A549 (cell line): ENCODE measurements around the gene KBTBD13.

Source experiments
- CBX8 ChIP-seq: fragments of 200-600 bp; sonication (generic); IDR thresholded peaks from 2 replicates; pipeline ENCODE4 v1.6.1; 2016
- EP300 ChIP-seq, 2 experiments: fragments of >200 bp; sonication (Bioruptor Twin); formaldehyde crosslinking; IDR thresholded peaks; 2 replicates in 1 of 2; 3 replicates in 1 of 2; pipeline ENCODE4 v1.6.1; 2016 to 2017
- FOSL2 ChIP-seq, 2 experiments: fragments of 450-650 bp in 1 of 2; fragments of >200 bp in 1 of 2; sonication (Bioruptor Twin) in 1 of 2; formaldehyde crosslinking; IDR thresholded peaks; 2 replicates each; pipeline versions ENCODE4 v1.5.0 to v1.6.1; 2016 to 2020; ENCODE audit warnings: mild to moderate bottlenecking in 1 of 2, moderate library complexity in 1 of 2
- HOXB5 ChIP-seq: fragments of 250-450 bp; sonication (Bioruptor Pico); IDR thresholded peaks from 2 replicates; pipeline ENCODE4 v1.5.0; 2020; ENCODE audit warnings: mild to moderate bottlenecking, moderate library complexity
- MAFK ChIP-seq: fragments of 450-650 bp; IDR thresholded peaks from 2 replicates; pipeline ENCODE4 v1.6.1; 2014; ENCODE audit not compliant: partially characterized antibody
- NPAS2 ChIP-seq: fragments of 250-450 bp; sonication (Bioruptor Pico); IDR thresholded peaks from 2 replicates; pipeline ENCODE4 v1.8.0; 2022; ENCODE audit warnings: mild to moderate bottlenecking, moderate library complexity, borderline replicate concordance
- POLR2A ChIP-seq: IDR thresholded peaks from 2 replicates; pipeline ENCODE4 v1.6.1; 2012; ENCODE audit warnings: mild to moderate bottlenecking, low read length
- RARB ChIP-seq: fragments of 250-450 bp; sonication (Bioruptor Pico); IDR thresholded peaks from 2 replicates; pipeline ENCODE4 v1.8.0; 2021; ENCODE audit warnings: mild to moderate bottlenecking, moderate library complexity
- RNF2 ChIP-seq: fragments of 200-600 bp; sonication (generic); IDR thresholded peaks from 2 replicates; pipeline ENCODE4 v1.6.1; 2016; ENCODE audit warnings: low read depth, mild to moderate bottlenecking, antibody characterized with exemption, moderate library complexity, borderline replicate concordance
- SMC3 ChIP-seq: fragments of >200 bp; sonication (Bioruptor Twin); formaldehyde crosslinking; IDR thresholded peaks from 3 replicates; pipeline ENCODE4 v1.6.1; 2018; ENCODE audit warnings: inconsistent platforms
- ZC3H11A ChIP-seq: fragments of 450-650 bp; IDR thresholded peaks from 2 replicates; pipeline ENCODE4 v1.6.1; 2014; ENCODE audit warnings: antibody characterized with exemption, mild to moderate bottlenecking
- TF ChIP-seq, protein P1 (sequence below): fragments of 250-450 bp; sonication (Bioruptor Pico); IDR thresholded peaks from 2 replicates; pipeline ENCODE4 v1.5.0; 2021; ENCODE audit warnings: mild to moderate bottlenecking, moderate library complexity, borderline replicate concordance
- TF ChIP-seq, protein P2 (sequence below): fragments of >200 bp; sonication (Bioruptor Twin); formaldehyde crosslinking; IDR thresholded peaks from 3 replicates; pipeline ENCODE4 v1.6.1; 2016
- TF ChIP-seq, protein P3 (sequence below): fragments of >200 bp; sonication (Bioruptor Twin); formaldehyde crosslinking; IDR thresholded peaks from 3 replicates; pipeline ENCODE4 v1.5.1; 2016

DNA sequence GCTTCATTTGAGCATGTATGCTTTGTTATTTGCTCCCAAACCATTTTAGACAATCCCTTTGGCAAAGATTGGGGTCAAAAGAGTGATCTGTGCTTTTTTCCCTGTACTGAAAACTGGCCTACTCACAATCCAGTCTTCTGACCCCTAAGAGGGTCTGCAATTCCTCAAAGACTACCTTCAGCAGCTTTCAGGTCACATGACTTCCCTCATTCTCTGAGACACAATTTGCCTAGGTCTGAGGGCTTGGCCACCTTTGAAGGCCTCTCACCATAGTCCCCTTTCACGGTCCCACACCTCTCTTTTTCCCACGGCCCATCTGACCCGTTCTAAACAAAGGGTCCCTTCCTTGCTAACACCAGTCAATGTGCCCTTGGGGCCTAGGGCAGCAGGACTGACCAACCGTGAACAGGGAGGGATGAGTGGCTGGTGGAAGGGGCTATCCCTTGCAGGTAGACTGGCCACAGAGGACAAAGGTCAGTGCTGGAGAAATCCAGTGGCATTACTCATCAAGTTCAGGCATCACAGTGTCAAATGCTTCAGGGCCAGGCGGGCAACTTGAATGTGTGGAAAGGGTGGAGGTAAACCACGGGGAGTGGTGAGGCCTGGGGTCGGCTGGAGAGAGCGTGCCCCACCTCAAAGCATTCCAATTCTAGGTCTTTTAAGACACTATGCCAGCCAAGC is 19.5 kb upstream of the KBTBD13 start:
- TF ChIP-seq CBX8: no peak
- no peak for TF ChIP-seq POLR2A
- TF ChIP-seq, protein P1, sequence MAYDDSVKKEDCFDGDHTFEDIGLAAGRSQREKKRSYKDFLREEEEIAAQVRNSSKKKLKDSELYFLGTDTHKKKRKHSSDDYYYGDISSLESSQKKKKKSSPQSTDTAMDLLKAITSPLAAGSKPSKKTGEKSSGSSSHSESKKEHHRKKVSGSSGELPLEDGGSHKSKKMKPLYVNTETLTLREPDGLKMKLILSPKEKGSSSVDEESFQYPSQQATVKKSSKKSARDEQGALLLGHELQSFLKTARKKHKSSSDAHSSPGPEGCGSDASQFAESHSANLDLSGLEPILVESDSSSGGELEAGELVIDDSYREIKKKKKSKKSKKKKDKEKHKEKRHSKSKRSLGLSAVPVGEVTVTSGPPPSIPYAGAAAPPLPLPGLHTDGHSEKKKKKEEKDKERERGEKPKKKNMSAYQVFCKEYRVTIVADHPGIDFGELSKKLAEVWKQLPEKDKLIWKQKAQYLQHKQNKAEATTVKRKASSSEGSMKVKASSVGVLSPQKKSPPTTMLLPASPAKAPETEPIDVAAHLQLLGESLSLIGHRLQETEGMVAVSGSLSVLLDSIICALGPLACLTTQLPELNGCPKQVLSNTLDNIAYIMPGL: no peak
- no peak for TF ChIP-seq RNF2
- TF ChIP-seq, protein P2, sequence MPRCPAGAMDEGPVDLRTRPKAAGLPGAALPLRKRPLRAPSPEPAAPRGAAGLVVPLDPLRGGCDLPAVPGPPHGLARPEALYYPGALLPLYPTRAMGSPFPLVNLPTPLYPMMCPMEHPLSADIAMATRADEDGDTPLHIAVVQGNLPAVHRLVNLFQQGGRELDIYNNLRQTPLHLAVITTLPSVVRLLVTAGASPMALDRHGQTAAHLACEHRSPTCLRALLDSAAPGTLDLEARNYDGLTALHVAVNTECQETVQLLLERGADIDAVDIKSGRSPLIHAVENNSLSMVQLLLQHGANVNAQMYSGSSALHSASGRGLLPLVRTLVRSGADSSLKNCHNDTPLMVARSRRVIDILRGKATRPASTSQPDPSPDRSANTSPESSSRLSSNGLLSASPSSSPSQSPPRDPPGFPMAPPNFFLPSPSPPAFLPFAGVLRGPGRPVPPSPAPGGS: no peak
- no peak for TF ChIP-seq FOSL2 (IDR thresholded peaks at IDR 0.05)
- TF ChIP-seq FOSL2 (CRISPR knock-in tag; IDR thresholded peaks at IDR 0.05): peak; percentile 57
- TF ChIP-seq, protein P3, sequence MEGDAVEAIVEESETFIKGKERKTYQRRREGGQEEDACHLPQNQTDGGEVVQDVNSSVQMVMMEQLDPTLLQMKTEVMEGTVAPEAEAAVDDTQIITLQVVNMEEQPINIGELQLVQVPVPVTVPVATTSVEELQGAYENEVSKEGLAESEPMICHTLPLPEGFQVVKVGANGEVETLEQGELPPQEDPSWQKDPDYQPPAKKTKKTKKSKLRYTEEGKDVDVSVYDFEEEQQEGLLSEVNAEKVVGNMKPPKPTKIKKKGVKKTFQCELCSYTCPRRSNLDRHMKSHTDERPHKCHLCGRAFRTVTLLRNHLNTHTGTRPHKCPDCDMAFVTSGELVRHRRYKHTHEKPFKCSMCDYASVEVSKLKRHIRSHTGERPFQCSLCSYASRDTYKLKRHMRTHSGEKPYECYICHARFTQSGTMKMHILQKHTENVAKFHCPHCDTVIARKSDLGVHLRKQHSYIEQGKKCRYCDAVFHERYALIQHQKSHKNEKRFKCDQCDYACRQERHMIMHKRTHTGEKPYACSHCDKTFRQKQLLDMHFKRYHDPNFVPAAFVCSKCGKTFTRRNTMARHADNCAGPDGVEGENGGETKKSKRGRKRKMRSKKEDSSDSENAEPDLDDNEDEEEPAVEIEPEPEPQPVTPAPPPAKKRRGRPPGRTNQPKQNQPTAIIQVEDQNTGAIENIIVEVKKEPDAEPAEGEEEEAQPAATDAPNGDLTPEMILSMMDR: no peak
- TF ChIP-seq MAFK: no peak
- TF ChIP-seq RARB (CRISPR knock-in tag): no peak
- no peak for TF ChIP-seq EP300 (IDR thresholded peaks at IDR 0.05)
- no peak for TF ChIP-seq HOXB5 (CRISPR knock-in tag)
- no peak for TF ChIP-seq ZC3H11A
- no peak for TF ChIP-seq NPAS2
- TF ChIP-seq SMC3: no peak
